ENCODE results near the gene TELO2.

Gene TELO2

DNA sequence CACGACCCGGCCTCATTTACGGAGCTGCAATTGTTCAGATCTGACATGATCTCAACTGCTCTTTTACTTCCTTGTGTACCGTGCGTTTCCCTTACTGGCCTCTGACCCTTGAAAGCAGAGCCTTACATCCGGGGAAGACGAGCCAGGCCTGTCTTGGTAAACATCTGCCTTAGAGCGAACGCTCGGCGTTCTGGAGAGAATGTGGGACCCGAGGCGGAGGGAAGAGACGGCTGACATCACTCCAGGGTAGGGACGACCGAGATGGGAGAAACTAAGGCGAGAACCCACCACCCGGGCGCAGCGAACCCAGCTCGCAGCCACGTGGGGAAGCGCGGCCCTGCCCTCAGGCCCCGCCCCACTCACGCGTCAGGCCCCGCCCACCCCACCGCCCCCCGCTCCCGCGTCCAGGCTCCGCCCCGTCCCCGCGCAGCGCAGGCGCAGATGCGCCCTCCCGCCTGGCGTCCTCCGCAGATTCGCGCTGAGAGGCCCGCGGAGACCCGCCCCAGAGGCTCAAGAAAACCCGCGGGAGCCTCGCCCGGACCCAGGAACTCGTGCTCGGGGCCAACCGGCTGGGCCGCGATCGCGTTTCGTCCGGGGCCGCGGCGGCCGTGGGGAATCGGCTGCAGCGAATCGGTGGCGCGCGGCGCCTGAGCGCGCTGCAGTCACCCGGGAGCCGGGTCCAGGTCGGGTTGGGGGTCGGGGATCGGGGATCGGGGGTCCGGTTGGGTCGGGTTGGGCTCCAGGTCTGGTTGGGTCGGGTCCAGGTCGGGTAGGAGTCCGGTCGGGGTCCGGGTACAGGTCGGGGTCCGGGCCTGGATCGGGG lies at the start of gene TELO2:
TELO2 (plus strand) TSS at position 438 of the 823 bp plus-strand sequence. CDS start 922 bp downstream, outside the sequence.
- TF ChIP-seq, protein P1, sequence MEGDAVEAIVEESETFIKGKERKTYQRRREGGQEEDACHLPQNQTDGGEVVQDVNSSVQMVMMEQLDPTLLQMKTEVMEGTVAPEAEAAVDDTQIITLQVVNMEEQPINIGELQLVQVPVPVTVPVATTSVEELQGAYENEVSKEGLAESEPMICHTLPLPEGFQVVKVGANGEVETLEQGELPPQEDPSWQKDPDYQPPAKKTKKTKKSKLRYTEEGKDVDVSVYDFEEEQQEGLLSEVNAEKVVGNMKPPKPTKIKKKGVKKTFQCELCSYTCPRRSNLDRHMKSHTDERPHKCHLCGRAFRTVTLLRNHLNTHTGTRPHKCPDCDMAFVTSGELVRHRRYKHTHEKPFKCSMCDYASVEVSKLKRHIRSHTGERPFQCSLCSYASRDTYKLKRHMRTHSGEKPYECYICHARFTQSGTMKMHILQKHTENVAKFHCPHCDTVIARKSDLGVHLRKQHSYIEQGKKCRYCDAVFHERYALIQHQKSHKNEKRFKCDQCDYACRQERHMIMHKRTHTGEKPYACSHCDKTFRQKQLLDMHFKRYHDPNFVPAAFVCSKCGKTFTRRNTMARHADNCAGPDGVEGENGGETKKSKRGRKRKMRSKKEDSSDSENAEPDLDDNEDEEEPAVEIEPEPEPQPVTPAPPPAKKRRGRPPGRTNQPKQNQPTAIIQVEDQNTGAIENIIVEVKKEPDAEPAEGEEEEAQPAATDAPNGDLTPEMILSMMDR (conservative IDR thresholded peaks at IDR 0.05; ENCODE audit: low read length) = no peak
- H3K4me3 ChIP-seq (ENCODE audit: low read length) = peak within 1 kb of the TSS; percentile 74
- peak; percentile 66 for DNase-seq (ENCODE audit: low read depth)

DNA sequence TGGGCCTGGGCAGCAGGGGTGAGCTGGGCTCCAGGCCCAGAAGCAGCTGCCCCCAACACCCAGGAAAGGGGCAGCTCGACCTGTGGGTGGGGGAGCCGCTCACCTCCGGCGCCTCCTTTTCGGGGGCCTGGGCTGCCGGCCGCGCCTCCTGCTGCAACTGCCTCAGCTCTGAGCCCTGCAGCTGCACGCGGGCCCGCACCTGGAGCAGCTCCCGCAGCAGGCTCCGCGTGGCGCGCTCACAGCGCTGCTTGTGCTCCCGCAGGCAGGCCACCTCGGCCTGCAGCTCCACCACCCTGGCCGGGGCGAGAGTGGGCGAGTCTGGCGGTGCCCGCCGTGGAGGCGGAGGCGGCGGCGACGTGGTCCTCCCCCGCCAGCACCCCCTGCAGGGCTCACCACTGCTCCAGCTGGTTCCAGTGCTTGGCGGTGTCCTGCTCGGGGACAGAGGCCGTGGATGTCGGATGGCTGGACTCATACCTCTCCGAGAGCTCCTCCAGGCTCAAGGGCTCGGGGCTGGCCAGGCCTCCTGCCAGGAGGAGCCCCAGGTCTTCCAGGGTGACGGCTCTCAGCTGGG lies 49.7 kb upstream of the TELO2 start:
- H3K4me3 ChIP-seq (ENCODE audit: low read length) = no peak overlapping the region
- DNase-seq (ENCODE audit: low read depth) = no peak
- TF ChIP-seq, protein P1 (conservative IDR thresholded peaks at IDR 0.05; ENCODE audit: low read length) = no peak

DNA sequence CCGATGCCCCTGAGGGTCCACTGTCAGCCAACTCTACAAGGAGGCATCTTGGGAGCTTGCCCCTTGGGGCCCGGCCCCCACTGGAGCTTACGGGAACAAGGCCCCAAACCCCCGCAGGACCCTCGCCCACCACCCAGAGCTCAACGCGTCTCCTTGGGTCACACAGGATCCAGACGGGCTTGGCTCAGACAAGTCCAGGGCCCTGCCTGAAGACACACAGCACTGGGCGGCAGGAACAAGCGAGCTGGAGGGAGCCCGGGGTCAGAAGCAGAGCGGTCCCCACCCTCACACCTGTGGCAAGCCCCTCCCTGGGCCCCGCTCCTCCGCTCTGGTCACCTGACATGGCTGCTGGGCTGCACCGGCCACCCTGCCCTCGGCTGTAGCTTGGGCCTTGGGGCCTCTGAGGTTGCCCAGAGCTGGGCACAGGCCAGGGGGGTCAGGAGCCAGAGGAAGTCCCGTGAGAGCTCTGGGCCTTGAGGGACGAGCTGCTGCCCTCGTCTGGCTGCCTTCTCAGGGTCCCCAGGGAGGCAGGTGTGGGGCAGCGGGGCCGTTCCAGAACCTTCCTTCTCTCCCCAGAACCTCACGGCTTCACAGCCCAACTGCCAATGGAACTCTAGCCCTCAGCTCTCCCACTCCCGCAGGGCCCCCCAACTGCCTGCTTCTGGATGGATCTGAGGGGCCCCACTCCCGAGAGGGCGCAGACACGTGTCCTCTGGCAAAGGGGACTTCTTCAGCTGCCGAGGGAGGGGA lies 49.0 kb upstream of the TELO2 start, which contains the start of gene CCDC154:
CCDC154 (minus strand) TSS at position 577 of the 750 bp plus-strand sequence; CDS start at position 343, 234 bp downstream.
- no peak within 1 kb of the TSS for H3K4me3 ChIP-seq (ENCODE audit: low read length)
- no peak for DNase-seq (ENCODE audit: low read depth)
- TF ChIP-seq, protein P1 (conservative IDR thresholded peaks at IDR 0.05; ENCODE audit: low read length) = no peak

DNA sequence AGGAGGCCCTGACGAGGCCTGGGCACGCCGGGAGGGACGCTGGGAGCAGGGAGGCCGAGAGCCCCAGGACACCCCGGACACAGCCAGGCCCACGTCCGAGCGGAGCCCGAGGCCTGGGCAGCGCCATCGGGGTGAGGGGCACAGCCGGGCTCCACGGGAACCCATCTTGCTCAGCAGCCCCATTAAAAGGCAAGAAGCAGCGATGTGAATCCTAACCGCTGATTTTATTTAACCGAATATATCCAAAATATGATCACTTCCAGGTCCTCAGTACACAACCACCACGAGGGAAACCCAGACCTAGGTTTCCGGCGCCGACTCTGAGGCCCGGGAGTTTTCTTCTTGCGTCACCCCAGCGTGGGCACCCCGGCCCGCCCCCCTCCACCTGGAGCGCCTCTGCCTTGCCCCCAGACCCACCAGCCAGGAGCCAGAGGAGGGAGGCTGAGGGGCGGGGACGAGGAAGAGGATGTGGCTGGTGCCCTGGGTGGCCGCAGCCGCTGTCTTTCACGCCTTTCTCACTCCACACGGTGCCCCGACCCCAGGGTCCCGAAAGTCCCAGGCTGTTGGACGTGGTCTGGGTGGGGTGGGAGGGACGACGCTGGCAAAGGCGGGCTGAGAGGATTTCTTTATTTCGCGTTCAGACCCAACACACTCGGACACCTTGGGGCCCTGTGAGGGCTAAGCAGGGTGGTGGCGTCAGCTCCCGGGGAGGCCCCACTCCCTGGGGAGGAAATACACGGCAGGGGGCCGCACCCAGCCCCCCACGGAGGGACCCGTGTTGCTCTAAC lies 48.2 kb upstream of the TELO2 start:
- no peak overlapping the region for H3K4me3 ChIP-seq (ENCODE audit: low read length)
- no peak for DNase-seq (ENCODE audit: low read depth)
- TF ChIP-seq, protein P1 (conservative IDR thresholded peaks at IDR 0.05; ENCODE audit: low read length) = no peak

DNA sequence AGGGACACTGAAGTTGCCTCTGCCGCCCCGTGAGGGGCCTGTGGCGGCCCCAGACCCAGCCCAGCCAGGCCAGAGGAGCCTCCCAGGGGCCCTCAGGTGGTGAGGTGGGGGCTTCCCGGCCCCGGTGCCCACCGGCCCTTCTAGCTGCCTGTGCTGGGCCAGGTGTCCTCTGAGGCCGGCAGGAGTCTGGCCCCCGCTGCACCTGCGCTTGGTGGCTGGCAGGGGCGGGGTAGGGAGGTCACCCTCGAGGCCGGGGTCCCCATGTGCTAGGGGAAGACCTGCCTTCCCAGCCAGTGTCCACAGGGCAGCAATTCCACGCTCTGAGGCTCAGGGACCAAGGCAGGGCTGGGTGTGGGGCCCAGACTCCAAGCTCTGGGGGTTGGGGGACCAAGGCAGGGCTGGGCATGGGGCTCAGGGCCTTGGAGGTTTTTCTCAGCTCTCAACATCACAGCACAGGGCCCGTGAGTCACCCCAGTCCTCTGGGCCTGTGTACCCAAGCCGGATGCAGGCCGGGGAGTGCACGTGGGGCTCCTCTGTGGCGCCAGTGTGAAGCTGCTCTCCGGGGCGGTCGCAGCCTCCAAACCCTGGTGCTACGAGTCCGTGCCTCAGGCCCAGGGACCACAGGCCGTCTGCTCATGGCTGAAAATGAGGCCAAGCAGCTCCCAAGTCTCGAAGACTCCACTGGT lies 47.5 kb upstream of the TELO2 start:
- no peak overlapping the region for H3K4me3 ChIP-seq (ENCODE audit: low read length)
- TF ChIP-seq, protein P1 (conservative IDR thresholded peaks at IDR 0.05; ENCODE audit: low read length) = no peak
- no peak for DNase-seq (ENCODE audit: low read depth)
